ENCODE measurements around the gene RPS6KA5.
A peak's percentile ranks its signal among the peaks of the same experiment; 100 is the strongest.
"Not testable (repeated sequence)": the region's sequence is repeated elsewhere in the genome, so short reads cannot be mapped to it uniquely, and the experiment has no call there.

The RPS6KA5 gene

GRCh38 chr14:91060351-91061055 is at the start of gene RPS6KA5:
RPS6KA5 (minus strand) TSS chr14:91060641; CDS start chr14:91060434, 207 bp downstream.
- peak; percentile 100 for DNase-seq

DNA sequence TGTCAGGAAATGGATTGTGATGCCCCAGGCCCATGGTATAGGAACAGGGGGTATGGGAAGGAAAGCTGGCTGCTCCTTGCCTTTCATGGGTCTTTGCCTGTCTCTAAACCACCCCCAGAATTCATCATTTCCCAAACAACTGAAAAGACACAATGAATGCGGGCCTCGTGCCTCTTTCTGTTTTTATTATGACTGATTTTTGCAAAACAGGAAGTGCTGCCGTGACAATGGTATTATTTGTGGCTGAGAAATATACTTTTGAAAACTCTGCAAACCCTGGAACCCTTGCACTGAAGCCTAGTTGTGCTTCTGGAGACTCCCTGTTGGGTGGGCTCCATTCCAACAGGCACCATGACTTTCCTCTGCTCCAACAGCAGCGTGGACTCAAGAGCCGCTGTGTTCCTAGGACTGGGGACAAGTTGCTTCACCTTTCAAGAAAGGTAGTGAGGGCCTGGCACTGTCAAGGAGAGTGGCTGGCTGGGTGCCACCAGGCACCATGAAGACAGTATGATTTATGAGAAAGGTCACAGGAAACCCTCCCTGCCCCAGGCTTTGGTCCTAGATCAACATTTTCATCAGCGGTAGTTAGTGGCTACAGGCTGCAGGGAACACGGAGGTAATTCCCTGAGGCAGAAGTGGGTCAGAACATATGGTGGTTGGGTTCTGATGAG is 48.6 kb upstream of the RPS6KA5 start:
- no peak for DNase-seq

DNA sequence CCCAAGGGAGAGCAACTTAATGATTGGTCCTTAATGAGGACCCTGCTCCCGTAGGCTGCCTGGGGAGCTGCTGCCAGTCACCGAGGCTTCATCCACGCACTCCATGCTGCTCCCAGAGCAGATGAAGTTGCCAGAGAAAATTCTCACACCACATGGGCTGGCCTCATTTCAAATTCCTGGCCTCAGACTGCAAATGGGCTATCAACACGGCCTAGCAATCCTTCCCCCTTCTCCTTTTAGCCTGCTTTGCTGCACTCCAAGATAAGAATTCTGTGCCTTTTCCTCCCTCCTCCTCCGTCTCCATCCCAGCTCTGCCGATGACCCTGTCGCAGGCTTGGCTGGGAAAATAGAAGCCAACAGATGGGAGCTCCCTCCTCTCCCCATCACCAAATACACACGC is 42.7 kb upstream of the RPS6KA5 start:
- peak; percentile 43 for DNase-seq

DNA sequence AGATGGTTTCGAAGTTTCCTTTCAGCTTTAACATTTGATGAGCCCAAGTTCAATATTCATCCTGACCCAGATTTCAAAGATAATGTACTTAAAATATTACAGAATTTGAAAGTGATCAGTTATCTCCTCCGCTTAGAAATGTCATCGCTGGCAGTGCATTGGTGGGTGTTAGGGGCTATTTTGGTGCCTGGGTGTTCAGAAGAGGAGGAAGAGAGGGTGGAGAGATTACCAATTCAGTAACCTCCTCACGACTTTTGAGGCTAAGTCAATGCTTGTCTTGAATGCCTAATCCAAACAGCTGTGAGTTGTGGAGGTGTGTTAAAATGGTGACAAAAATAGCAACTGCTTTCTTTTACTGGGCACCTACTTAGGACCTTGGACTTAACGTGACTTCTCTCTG is 39.7 kb upstream of the RPS6KA5 start:
- no peak for DNase-seq

GRCh38 chr14:91098591-91098990 is 38.1 kb upstream of the RPS6KA5 start:
- no peak for DNase-seq

DNA sequence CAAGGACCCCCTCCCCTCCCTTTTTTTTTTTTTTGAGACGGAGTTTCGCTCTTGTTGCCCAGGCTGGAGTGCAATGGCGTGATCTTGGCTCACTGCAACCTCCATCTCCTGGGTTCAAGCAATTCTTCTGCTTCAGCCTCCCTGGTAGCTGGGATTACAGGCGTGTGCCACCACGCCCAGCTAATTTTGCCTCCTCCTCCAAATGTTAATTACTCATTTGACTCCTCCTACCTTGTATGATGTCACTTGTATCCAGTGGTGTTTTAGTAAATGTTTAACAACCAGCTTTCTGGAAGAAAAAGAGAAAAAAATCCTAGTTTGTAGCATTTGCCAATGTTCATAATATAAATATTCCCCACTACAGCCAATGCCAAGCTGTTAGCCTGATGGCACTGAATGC is 37.2 kb upstream of the RPS6KA5 start:
- DNase-seq: not testable (repeated sequence)

DNA sequence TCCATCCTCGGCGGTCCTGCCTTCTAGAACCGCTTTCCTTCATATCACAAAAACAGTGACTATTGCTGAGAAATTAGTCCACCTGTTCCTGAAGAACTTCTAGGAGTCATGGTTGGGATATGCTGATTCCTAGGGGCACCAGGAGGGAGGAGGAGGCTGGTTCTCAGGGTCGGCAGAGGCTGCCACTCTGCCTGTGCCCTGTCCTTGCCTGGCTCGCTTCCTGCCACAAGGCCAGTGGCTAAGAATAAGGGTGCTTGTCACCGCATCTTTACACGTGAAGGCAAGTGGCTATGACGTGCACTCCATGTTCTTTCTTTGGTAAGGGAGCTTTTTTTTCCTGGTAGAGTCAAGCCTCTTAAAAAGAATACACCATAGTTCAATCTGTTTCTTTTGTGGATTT is 34.7 kb upstream of the RPS6KA5 start:
- DNase-seq: no peak

GRCh38 chr14:91094772-91095171 is 34.3 kb upstream of the RPS6KA5 start:
- DNase-seq: no peak

DNA sequence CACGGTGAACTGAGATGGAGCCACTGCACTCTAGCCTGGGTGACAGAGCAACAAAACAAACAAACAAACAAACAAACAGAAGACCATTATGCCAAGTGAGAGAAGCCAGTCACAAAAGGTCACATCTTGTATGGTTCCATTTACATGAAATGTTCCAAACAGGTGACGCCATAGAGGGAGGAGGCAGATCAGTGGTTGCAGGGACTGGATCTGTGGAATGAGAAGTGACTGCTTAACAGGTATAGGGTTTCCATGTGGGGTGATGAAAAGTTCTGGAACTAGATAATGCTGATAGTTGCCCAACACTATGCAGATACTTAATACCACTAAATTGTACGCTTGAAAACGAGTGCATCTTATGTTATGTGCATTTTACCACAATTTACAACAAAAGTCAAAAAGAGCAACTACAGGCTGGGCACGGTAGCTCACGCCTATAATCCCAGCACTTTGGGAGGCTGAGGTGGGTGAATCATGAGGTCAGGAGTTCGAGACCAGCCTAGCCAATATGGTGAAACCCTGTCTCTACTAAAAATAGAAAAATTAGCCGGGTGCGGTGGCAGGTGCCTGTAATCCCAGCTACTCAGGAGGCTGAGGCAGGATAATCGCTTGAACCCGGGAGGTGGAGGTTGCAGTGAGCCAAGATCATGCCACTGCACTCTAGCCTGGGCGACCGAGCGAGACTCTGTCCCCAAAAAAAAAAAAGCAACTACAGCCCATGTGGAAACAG is 33.5 kb upstream of the RPS6KA5 start:
- not testable (repeated sequence) for DNase-seq

- no peak for DNase-seq
Measured at GRCh38 chr14:91092073-91092472, 31.6 kb upstream of the RPS6KA5 start.

- DNase-seq: no peak
Measured at GRCh38 chr14:91090743-91091142, 30.3 kb upstream of the RPS6KA5 start.

DNA sequence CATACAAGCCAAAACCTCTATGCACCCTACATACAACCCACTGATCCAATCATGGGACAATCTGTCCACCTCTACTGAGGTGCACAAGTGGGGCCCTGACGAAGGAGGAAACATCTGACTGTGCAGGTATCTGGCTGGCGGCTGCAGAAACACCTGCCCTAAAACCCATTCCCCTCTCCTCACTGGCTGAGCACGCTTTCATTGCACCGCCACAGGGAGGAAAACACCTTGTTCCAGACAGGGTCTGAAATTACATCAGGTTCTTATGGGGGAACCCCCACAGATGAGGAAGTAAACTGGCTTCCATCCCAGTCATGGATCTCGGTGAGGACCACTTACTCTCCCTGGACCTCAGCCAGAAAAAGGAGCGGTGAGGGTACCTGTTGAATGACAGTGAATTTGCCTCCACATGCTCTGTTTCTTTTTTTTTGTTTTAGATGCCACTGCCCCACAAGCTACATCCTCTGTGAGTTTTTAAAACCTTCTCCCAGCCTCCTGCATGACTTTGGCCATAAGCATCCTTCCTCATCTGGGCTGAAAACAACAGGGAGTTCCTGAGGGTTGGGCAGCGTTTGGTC is 29.6 kb upstream of the RPS6KA5 start:
- DNase-seq: no peak

- no peak for DNase-seq
Measured at GRCh38 chr14:91088585-91089235, 28.3 kb upstream of the RPS6KA5 start.

- DNase-seq: not testable (repeated sequence)
Measured at GRCh38 chr14:91087470-91087869, 27.0 kb upstream of the RPS6KA5 start.

GRCh38 chr14:91084516-91084915 is 24.1 kb upstream of the RPS6KA5 start:
- DNase-seq: no peak

DNA sequence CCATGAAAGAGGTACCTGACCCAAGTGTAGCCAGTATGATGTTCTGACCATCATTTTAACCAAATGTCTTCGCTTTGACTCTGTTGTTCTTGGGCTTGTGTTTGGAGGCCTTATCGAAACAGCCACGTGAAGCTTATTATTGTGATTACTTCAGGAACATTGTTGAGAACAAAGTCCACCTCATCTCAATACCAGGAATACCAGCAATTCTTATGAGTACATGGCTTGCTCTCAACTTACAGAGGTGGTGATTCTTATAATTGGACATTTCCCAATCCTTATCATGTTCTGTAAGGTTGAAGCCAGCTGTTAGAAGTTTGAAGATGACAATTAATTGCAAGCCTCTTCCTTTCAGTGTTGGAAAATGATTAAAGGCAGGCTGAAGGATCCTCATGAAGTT is 21.8 kb upstream of the RPS6KA5 start:
- no peak for DNase-seq

GRCh38 chr14:91080071-91080470 is 19.6 kb upstream of the RPS6KA5 start:
- no peak for DNase-seq

DNA sequence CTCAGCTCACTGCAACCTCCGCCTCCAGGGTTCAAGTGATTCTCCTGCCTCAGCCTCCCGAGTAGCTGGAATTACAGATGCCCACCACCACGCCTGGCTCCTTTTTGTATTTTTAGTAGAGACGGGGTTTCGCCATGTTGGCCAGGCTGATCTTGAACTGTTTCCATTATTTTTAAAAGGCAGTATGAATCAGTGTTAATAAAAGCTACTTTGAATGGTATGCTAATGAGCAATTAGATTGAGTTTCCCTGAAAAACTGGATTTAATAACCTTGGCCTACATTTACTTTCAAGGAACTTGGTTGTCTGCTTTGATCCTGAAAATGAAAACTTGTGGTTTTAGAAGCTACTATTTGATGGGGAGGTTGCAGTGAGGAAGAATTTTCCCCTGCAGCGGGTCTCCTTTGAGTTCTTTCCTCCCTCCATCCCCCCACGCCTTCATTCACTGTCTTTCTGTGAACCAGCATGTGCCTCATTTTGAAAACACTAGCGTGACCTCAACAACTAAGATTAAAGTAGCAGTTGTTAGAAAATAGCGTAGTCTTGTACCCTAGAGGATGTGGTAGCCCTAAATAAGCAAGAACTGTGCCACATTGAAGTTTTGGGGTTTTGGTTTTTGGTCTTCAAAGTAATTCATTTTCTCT is 17.8 kb upstream of the RPS6KA5 start:
- no peak for DNase-seq

DNA sequence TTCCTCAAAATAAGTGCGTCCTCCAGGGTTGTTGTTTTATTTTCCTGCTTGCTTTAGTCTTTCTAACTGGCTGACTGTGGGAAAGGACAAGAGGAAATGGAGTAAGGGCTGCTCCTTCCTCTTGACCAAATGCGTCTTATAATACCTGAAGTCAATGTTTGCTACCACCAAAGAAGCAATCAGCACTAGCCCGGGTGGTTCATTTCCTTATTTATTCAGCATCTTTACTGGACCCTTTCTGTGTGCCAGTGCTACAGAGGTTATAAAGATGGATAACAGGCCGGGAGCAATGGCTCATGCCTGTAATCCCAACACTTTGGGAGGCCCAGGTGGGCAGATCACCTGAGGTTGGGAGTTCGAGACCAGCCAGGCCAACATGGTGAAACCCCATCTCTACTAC is 15.1 kb upstream of the RPS6KA5 start:
- DNase-seq: no peak

- no peak for DNase-seq
Measured at GRCh38 chr14:91070572-91070971, 10.1 kb upstream of the RPS6KA5 start.

- DNase-seq: no peak
Measured at GRCh38 chr14:91068642-91069041, 8.2 kb upstream of the RPS6KA5 start.

- no peak for DNase-seq
Measured at GRCh38 chr14:91067186-91067585, 6.7 kb upstream of the RPS6KA5 start.

- DNase-seq: no peak
Measured at GRCh38 chr14:91065266-91065665, 4.8 kb upstream of the RPS6KA5 start.
